GM10248 (cell line): ENCODE measurements around the gene ADAMTS13.

ENCODE experiments used
- CTCF ChIA-PET: fragments of 300-600 bp; sonication (Branson Sonifier 250); formaldehyde crosslinking; extraction: SDS; loops from one replicate; lab custom pipeline; 2021; ENCODE audit warnings: antibody characterized with exemption; lab: Yijun Ruan, JAX
- POLR2A ChIA-PET: fragments of 350-650 bp; sonication (Branson Sonifier 250); formaldehyde crosslinking; extraction: SDS; loops from one replicate; lab custom pipeline; 2020; ENCODE audit warnings: antibody characterized with exemption; lab: Yijun Ruan, JAX
- DNase-seq: peaks from one replicate; pipeline ENCODE4 v3.0.0; 2012; ENCODE audit errors: extremely low spot score
- CTCF ChIP-seq: IDR thresholded peaks from 2 replicates; pipeline ENCODE4 v1.5.1; 2012; ENCODE audit warnings: mild to moderate bottlenecking, low read depth; ENCODE audit errors: extremely low read depth, missing control alignments, control extremely low read depth

The ADAMTS13 gene

GRCh38 chr9:133458643-133459312, 36.6 kb downstream of the ADAMTS13 start:
- DNase-seq: no peak
- POLR2A ChIA-PET: interaction anchor here (0.7 to 1.5 kb wide), 3 partner anchors 15 to 87 kb away, joined by 4 to 5 read pairs (median 4); no protein-coding TSS in a partner anchor
- TF ChIP-seq CTCF: no peak
- CTCF ChIA-PET: interaction anchor here (1.5 kb wide), 2 partner anchors 28 to 34 kb away, joined by 3 to 7 read pairs; no protein-coding TSS in a partner anchor

GRCh38 chr9:133459476-133460404, 37.6 kb downstream of the ADAMTS13 start, which contains the start of gene CACFD1:
TSS of gene CACFD1 (plus strand) at chr9:133459978. CDS start at chr9:133460067, 89 bp downstream.
- no peak for TF ChIP-seq CTCF
- ChIA-PET POLR2A (interaction anchor here (0.6 to 1.5 kb wide), 5 partner anchors 16 to 88 kb away, joined by 4 to 5 read pairs (median 4); no protein-coding TSS in a partner anchor), CTCF (interaction anchor here (1.3 to 1.5 kb wide), 3 partner anchors 19 to 35 kb away, joined by 3 read pairs; partner anchors contain the start of gene SLC2A6)
- DNase-seq: peak; percentile 98

- DNase-seq: peak; percentile 69
- CTCF ChIA-PET: interaction anchor here (0.9 to 1.7 kb wide), 5 partner anchors 18 to 30 kb away, joined by 3 to 5 read pairs (median 3); partner anchors contain the start of gene SLC2A6
- POLR2A ChIA-PET: interaction anchor here (1.5 kb wide), 1 partner anchor 89 kb away, joined by 5 read pairs; no protein-coding TSS in a partner anchor
- no peak for TF ChIP-seq CTCF
Observed at GRCh38 chr9:133460405-133461175, 38.4 kb downstream of the ADAMTS13 start.

- TF ChIP-seq CTCF: peak; percentile 17
- DNase-seq: no peak
- CTCF ChIA-PET: interaction anchor here (1.3 to 1.7 kb wide), 3 partner anchors 16 to 25 kb away, joined by 3 to 5 read pairs (median 4); no protein-coding TSS in a partner anchor
- POLR2A ChIA-PET: no interaction called here
Observed at GRCh38 chr9:133461975-133462374, 39.8 kb downstream of the ADAMTS13 start.

- CTCF ChIA-PET: interaction anchor here (1.3 kb wide), 1 partner anchor 15 kb away, joined by 4 read pairs; no protein-coding TSS in a partner anchor
- no peak for DNase-seq
- peak; percentile 25 for TF ChIP-seq CTCF
- POLR2A ChIA-PET: no interaction called here
Observed at GRCh38 chr9:133463234-133463863, 41.2 kb downstream of the ADAMTS13 start.
